Germinal center (tissue), 1 donor: ENCODE data around the gene FCRL3.
A peak's percentile ranks its signal among the peaks of the same experiment; 100 is the strongest.
"Not testable (repeated sequence)": the region's sequence is repeated elsewhere in the genome, so short reads cannot be mapped to it uniquely, and the experiment has no call there.

Experiments used
- DNase-seq: peaks from one replicate; pipeline ENCODE4 v3.0.0; 2012; ENCODE audit warnings: mixed read lengths, low spot score

The FCRL3 gene

GRCh38 chr1:157700732-157701131 lies at the start of gene FCRL3:
Gene FCRL3, minus strand, starts transcription at chr1:157700769. Its CDS starts 280 bp downstream, at chr1:157700489.
- no peak for DNase-seq

DNA sequence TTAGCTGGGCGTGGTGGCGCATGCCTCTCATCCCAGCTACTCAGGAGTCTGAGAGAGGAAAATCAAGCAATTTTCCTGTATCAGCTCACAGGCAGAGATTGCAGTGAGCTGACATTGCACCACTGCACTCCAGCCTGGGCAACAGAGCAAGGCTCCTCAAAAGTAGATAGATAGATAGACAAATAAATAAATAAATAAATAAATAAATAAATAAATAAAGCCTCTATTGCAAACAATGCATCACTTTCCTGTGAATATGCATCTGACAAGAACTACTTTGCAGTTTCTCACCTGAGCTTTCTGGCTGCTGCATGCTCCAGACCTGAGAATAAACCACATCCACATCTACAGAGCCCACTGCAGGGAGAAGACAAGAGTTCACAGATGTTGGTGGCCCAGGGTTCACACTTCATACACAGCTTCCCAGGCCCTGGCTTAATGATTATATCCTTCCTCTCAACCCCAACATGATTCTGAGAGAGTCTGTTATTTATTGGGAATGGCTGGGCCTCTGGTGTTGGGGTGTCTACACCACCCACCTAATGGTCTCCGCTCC lies 47.8 kb upstream of the FCRL3 start:
- no peak for DNase-seq

GRCh38 chr1:157739229-157739901 lies 38.8 kb upstream of the FCRL3 start:
- DNase-seq = no peak

DNA sequence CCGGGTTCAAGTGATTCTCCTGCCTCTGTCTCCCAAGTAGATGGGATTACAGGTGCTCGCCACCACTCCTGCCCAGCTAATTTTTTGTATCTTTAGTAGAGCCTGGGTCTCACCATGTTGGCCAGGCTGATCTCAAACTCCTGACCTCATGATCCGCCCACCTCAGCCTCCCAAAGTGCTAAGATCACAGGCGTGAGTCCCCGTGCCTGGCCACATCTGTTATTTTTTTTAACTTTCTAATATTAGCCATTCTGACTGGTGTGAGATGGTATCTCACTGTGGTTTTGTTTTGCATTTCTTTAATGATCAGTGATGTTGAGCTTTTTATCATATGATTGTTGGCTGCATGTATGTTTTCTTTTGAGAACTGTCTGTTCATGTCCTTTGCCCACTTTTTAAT lies 35.4 kb upstream of the FCRL3 start:
- DNase-seq = not testable (repeated sequence)

GRCh38 chr1:157734321-157734720 lies 33.8 kb upstream of the FCRL3 start:
- no peak for DNase-seq

GRCh38 chr1:157732755-157733154 lies 32.2 kb upstream of the FCRL3 start:
- no peak for DNase-seq

DNA sequence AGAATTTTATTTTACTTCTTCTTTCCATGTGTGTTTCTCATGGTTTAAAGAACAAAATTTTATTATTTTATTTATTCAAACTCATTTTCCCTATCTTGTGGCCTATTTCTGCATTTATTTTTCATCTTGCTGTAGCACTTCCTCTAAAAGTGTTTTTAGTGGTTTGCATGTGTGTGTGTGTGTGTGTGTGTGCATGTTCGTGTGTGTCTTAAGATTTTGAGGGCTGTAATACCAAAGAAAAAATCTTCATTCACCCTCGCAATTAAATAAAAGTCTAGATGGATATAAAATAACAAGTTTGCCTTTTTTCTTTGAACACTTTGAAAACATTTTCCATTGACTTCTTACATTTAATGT lies 24.6 kb upstream of the FCRL3 start:
- DNase-seq = no peak

GRCh38 chr1:157724537-157725220 lies 24.1 kb upstream of the FCRL3 start:
- peak; percentile 48 for DNase-seq

DNA sequence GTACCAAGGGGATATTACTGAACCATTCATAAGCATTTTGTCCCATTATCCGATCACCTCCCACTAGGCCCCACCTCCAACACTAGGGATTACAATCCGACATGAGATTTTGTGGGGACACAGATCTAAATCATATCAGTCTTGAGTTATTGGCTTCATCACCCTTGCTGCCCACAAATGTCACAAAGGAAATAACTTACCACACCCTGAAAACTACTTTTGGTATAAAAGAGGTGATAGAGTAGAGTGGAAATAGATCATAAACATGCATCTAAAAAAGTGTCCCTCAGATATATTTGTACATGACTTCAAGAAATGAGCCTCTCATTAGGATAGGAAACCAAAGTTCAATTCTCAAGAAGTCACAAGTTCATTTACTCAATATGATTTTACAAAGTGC lies 22.6 kb upstream of the FCRL3 start:
- DNase-seq = no peak

- DNase-seq = no peak
Measured at GRCh38 chr1:157721985-157722384, 21.4 kb upstream of the FCRL3 start.

- DNase-seq = no peak
Measured at GRCh38 chr1:157715736-157716135, 15.2 kb upstream of the FCRL3 start.

DNA sequence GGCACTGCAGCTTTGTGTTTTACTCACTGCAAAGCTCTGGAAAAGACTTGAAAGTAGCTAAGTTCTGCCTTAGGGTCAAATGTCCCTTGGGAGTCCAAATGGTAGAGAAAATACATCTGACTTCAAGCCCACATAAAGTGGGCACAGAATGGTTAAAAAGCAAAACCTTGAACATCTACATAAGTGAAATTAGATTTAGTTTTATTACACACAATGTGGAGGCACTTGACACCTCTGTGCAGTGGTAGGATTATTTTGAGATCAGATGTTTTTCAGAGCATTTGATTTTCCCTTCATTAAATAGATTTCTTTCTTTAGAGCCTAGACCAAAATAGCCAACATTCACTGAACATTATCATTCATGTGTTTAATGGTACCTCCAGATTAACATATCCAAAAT lies 11.2 kb upstream of the FCRL3 start:
- DNase-seq = no peak

DNA sequence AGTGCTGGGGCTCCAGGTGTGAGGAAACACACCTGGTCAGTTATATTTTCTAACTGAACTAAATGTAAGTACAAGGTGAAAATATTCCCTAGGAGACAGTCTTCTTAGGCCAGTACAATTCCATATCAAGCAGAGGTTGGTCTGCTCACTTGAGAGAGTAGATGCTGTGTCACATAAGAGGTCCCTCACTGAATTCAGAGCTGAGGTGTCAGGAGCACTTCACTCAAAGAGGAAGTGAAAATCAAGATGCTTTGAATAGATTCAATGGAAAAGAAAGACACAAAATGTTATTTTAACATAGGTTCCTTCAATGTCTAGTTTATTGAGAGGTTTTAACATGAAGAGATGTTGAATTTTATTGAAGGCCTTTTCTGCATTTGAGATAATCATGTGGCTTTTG lies 4.3 kb upstream of the FCRL3 start:
- DNase-seq = peak; percentile 38

- DNase-seq = no peak
Measured at GRCh38 chr1:157703981-157704380, 3.4 kb upstream of the FCRL3 start.

DNA sequence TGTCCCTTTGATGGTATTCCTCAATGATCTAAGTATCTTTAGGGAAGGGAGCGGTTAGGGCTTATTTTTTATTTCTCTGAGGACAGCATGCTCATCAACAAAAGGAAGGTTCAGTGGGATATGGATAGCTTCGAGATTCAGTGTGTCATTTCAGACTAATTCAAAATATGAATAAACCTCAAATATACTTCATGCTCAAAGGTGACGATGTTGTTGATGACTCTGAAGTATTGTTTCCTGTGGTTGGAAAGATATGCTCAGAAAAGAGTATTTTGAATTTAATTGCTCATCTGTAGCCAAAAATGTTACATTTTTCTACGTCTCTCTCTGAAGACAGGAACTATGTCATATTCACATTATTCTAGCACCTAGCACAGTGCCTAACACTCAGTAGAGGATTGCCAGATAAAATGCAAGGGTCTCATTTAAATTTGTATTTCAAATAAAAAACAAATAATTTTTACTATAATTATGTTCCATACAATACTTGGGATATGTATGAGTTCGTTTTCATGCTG lies 1.8 kb upstream of the FCRL3 start:
- no peak for DNase-seq

DNA sequence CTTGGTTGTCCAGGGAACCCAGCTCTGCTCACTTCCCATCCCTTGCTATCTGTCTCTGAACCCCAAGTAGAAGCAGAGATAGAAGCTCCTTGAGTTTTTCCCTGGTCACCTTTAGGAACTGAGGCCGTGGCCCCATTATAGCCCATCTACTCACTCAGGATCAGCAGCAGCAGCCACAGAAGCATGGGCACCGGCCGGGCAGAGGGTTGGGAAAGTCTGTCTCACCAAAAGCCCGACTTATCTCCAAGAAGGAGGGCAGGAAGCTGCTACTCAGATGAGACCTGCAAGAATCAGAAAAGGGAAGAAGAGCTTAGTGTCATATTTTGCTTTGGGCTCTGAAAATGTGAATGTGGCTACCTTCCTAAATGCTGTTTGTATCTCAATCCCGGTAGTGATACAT lies 264 bp downstream of the FCRL3 start:
- no peak for DNase-seq

- peak; percentile 21 for DNase-seq
Measured at GRCh38 chr1:157697781-157698569, 2.6 kb downstream of the FCRL3 start.

GRCh38 chr1:157696966-157697628 lies 3.5 kb downstream of the FCRL3 start:
- DNase-seq = no peak

DNA sequence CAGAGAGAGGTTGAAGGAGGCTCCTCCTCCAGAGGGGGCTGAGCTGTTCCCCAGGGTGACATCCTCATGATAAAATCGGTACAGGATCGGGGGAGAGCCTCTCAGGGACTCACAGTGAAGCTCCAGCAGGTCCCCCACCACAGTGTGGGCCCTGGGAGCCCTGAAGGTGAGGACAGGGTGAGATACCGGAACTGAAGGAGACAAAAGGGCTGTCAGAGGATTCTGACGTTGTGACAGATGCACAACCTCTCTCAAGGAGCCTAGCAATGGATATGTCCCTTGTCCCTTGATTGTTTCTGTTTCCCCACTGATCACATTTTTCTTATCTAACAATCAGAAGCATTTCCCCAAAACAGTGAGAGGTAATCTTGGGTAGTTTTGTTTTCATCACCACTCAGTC lies 5.2 kb downstream of the FCRL3 start:
- no peak for DNase-seq

DNA sequence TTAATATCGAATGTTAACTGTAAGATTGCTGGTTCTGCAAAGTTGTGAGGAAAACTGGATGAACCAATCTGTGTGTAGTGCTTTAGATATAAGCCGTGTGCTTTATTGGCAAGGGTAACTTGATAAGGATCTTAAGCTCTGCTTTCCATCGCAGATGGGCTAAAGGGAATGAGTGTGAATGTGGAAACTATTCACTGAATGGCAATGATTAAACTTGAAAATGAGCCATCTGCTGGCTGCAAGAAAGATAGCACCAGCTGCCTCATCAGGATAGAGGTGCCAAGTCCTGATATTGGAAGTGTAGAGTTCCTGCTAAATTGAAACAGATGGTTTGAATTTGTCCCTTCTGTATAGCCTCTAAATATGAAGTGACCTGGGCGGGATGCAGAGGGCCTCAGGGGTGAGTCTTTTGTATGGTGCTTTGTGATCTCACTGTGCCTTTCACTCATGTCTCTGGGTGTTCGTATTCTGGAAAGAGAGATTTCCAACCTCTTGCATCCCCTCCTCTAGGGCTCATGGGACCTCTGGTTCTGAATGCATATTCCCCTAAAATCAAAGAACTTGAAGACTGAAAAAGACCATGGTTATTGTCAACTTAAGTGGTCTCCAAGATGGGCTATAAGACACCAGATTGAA lies 9.2 kb downstream of the FCRL3 start:
- peak; percentile 33 for DNase-seq

DNA sequence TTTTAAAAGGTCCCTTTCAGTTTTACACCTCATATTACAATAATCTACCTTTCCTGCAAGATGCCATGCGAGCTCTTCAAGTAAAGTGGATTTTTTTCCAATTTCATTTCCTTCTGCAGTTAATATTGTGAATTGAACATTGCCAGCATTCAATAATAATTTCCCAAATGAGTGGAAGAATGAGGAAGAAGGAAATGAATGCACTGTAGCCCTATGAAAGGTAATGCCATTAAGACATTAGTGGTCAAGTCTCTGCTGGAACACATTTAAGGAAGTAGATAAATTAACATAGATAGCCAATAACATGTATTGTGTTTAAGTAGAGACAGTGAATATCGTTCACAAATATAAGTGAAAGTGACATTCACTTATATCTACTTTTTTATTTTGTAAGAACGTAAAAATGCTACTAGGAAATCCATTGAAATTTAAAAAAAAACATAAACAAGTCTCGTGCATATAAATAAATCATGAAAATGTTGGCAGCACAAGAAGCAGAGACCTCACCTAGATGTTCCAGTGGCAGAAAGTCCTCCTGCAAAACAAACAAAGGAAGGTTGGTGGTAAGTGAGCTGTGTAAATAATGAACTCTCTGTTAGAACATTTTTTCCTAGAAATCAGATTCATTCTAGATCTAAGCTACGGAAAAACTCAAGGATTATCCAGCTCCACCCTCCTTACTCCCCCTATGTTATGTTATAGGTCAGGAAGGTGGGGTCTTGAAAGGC lies 17.7 kb downstream of the FCRL3 start:
- DNase-seq = no peak
